ENCODE results near the gene MAPK6. TPM values are rescaled to one million over a fixed set of nuclear protein-coding genes. Genes with fewer than 3 reads are reported as not detected.

The MAPK6 gene
- total and polyA plus RNA-seq, 2 of the 8 experiments (the other 6 are each of a cell fraction or from before 2014, with no cell fraction given): 22.6 to 108 TPM

- no peak for TF ChIP-seq GABPA (IDR thresholded peaks at IDR 0.05; ENCODE audit: borderline replicate concordance, insufficient read depth, low read length)
Measured at GRCh38 chr15:52112203-52112750, 93.3 kb downstream of the MAPK6 start (continued).

All from H1 (cell line).